LHCN-M2 (cell line): ENCODE measurements around the gene SLC12A2. TPM values are rescaled to one million over a fixed set of nuclear protein-coding genes. Genes with fewer than 3 reads are reported as not detected.

Source experiments
- DNase-seq: peaks from one replicate; pipeline ENCODE4 v3.0.0-alpha.2; 2012; ENCODE audit warnings: low read depth
- polyA plus RNA-seq: library from polyadenylated mRNA; unstranded; fragments of >200 nt; gene quantifications from one replicate; pipeline ENCODE4 v1.2.1, GENCODE V29; 2012; ENCODE audit warnings: missing spikeins
- total RNA-seq: library from RNA; depleted of rRNA; stranded (reverse); fragments of >200 nt; gene quantifications from 2 replicates; pipeline ENCODE4 v1.2.3, GENCODE V29; 2014; rRNA removed

The SLC12A2 gene
- 32.9 and 40.8 TPM in 2 replicates for total RNA-seq
- polyA plus RNA-seq, result 5.4 TPM

DNA sequence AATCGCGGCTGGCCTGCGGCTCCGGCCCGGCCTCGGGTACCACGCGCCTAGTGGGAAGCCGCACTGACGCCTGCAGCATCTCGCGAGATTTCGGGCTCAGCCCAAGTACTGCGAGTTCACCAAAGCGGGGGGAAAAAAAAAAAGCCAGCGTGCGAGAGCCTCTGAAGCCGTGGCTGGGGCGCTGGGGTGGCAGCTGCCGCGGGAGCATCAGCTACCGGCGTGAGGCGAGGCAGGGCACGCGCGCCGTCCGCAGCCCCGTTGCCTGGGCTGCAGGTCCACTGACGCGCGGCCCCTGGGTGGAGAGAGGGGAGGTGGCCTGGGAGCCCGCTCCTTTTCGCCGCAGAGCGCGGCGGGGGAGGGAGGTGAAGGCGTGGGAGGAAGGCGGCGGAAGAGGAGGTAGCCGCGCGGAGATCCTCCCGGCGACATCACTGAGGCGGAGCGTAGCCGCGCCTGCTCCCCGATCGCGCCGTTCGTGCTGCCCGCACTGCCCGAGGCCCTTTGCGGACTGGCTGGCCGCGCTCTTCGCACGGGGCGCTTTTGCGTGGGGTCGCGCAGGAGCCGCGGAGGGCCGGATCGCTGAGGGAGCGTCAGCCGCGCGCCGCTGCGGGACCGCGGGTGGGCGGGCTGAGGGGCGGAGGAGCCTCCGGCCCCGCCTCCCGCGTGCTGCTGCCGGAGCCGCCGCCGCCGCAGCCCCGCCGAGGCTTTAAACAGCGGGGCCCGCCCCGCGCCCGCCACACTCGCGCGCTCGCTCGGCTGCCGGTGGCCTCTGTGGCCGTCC is at the start of gene SLC12A2:
SLC12A2 (plus strand) TSS at position 734 of the 778 bp plus-strand sequence. CDS start 189 bp downstream, outside the sequence.
- peak; percentile 96 for DNase-seq

DNA sequence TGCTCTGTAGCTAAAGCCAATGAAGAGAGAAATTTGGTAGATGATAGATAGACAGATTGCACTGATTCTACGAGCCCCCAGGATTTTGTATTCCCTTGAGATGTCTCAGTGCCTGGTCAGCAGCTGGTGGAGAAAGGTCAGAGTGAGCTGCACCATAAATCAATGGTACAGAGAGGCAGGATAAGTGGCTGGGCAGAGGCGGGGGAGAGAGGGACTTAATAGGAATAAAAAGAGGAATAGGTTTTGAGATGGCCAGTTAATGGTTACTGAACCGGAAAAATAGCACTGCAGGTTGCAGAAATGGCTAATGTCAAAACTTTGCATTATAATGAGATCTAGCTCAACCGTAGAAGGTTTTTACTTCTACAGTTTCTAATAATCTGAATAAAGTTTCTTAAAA is 47.9 kb upstream of the SLC12A2 start:
- peak; percentile 20 for DNase-seq

GRCh38 chr5:128036950-128037349 is 46.6 kb upstream of the SLC12A2 start:
- no peak for DNase-seq

DNA sequence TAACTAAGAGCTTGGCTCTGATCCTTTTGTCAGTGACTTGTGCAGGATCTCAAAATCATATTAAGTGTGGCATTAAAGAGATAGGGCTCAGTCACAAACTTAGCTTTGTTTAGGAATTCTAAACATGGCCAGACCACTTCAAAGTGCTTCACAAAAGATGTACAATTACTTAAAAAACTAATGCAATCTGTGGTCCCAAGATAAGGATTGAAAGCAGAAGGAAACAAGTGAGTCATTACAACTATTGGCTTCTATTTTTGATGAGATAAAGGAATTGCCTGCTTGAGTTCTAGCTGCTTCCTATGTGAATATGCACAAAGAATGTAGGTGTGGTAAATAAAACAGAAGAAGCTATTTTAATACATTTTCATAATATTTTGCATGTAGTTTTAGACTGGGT is 44.9 kb upstream of the SLC12A2 start:
- peak; percentile 48 for DNase-seq

- no peak for DNase-seq
These were observed 42.6 kb upstream of the SLC12A2 start for GRCh38 chr5:128040927-128041326.

GRCh38 chr5:128052780-128053179 is 30.8 kb upstream of the SLC12A2 start:
- peak; percentile 9 for DNase-seq

DNA sequence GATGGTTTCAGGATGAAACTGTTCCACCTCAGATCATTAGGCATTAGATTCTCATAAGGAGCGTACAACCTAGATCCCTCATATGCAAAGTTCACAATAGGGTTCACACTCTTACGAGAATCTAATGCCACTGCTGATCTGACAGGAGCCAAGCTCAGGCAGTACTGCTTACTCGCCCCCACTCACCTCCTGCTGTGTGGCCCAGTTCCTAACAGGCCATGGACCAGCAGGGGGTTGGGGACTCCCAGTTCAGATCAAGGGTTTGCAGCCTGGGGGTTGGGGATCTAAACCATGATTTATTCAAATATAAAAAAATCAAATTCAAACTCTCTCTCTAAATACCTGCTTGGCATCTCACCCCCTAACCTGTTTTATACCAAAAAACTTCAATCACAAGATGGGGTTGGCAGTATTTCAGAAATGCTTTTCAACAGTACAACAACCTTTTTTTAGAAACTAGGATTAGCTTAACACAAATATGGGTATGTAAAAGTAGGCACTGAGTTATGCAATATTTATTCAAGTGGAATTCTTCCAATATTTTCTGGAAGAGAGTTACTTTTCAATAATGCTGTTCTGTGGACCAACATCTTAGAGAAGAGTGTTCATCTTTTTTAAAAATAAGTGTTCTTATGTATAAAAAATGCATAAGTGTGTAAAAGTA is 30.1 kb upstream of the SLC12A2 start:
- DNase-seq, result peak; percentile 23

GRCh38 chr5:128060644-128061385 is 22.8 kb upstream of the SLC12A2 start:
- no peak for DNase-seq

DNA sequence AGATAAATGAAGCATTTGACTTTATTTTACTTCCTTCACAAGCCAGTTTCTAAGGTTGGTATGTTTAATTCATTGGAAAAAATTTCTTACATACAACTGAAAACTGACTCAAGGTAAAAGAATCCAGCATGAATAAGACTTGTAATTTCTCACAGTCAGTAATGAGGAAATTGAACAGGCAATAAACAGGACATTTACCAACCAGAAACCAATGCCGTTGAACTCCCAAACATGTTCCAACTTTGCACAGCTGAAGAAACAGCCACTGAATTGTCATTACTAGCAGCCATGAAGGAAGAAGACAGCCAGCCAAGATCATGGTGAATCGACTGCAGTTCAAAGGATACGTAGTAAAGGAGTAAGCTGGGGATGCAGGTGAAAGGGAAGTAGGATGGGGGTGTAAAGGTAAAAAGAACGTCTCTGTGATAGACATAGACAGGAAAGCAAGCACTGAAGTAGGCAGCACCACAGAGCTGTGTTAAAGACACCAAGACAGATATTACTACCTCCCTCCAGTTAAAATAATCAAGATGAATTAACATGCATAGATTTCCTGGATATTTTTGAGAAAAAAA is 21.3 kb upstream of the SLC12A2 start:
- DNase-seq, result peak; percentile 85

DNA sequence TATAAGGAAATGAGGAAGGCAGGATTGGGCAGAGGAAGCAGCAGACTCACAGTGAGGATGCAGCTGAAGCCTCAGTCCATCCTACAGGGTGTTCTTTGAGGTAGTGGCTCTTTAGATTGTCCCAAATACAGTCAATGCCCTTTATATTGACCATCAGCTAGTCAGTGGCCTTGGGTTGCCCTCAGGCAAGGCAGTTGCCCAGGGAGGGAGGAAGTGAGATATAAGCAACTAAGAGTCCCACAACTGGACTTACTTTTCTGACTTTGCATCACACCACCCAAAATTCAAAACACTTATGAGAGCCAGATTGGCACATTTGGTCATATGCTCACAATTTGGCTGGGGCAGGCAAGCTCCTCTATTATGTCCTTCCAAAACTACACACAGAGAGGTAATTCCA is 9.4 kb upstream of the SLC12A2 start:
- no peak for DNase-seq

DNA sequence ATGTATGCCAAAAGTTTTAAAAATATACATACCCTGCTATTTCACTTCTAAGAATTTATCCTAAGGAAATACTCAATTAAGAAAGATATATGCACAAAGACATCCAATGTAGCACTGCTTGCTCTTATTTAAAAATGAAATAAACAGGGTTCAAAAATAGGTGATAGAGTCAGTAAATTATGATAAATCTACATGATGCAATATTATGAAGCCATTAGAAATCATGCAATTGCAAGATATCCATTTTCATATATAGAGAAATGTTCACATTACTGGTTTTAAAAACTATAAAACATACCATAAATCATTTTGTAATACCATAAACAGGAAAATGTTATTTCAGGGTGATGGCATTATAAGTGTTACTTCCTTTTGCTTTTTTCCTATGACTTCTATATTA is 8.6 kb upstream of the SLC12A2 start:
- DNase-seq, result no peak

DNA sequence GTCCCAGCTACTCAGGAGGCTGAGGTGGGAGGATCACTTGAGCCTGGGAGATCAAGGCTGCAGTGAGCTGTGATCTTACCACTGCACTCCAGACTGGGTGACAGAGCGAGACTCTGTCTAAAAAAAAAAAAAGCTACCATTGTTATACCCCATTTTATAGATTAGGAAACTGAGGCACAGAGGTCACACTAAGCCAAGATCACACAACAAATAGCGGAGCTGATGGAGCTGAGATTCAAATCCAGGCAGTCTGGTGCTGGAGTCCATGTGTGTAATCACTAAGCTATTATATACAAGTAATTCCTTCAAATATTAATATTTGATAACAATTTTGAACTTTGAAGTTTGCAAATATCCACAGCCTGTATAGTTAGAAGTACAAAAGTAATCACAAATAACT is 6.0 kb upstream of the SLC12A2 start:
- DNase-seq, result no peak

- peak; percentile 30 for DNase-seq
These were observed 2.3 kb upstream of the SLC12A2 start for GRCh38 chr5:128081111-128081851.

GRCh38 chr5:128082551-128083032 is 974 bp upstream of the SLC12A2 start:
- DNase-seq, result no peak

GRCh38 chr5:128083811-128084227 is 253 bp downstream of the SLC12A2 start:
- DNase-seq, result peak; percentile 58

DNA sequence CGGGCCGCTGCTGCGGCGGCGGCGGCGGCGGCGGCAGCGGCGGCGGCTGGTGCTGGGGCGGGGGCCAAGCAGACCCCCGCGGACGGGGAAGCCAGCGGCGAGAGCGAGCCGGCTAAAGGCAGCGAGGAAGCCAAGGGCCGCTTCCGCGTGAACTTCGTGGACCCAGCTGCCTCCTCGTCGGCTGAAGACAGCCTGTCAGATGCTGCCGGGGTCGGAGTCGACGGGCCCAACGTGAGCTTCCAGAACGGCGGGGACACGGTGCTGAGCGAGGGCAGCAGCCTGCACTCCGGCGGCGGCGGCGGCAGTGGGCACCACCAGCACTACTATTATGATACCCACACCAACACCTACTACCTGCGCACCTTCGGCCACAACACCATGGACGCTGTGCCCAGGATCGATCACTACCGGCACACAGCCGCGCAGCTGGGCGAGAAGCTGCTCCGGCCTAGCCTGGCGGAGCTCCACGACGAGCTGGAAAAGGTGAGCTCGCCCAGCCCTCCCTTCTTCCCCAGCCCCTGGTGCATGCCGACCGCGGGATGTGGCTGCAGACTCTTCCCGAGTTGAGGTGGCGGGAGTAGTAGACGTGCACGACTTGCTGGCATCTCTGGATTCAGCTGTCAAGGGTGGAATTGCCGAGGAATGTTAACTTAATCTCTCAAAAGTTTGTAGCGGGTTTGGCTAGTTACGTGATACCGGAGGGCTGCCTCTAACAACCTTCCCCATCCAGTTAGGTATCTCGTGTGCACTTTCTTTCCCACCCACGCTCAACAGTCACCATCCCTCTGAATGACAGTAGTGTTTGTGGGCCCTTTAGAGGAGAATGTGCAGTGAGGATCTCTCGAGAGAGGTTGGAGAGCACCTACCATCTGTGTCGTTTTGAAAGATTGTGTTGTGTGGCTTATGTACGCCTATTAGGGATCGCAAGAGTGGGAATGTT is 932 bp downstream of the SLC12A2 start:
- DNase-seq, result peak; percentile 44

GRCh38 chr5:128085413-128085812 is 1.8 kb downstream of the SLC12A2 start:
- no peak for DNase-seq

DNA sequence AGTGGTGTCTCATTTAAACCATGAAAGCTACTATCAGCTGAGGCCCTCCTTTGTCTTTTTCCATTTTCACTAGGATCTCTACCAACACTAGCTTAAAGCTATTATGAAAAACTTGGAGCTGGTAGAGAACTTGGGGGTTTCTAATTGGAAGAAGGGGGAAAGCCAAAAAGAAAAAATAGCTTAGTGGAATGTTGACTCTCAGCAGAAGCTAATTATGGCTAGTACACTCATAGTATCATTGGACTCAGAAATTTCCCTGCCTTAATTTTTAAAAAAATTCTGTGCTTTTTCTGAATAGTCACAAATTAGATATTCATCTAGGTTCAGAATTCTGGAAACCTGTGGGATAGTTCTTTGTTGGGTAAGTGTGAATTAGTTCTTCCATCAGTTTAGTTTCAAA is 8.0 kb downstream of the SLC12A2 start:
- DNase-seq, result no peak

- DNase-seq, result no peak
These were observed 8.6 kb downstream of the SLC12A2 start for GRCh38 chr5:128092144-128092543.

- peak; percentile 35 for DNase-seq
These were observed 9.8 kb downstream of the SLC12A2 start for GRCh38 chr5:128093368-128093767.
